DND-41 (cell line): ENCODE data around the gene KRTAP3-1.
"Not testable (repeated sequence)": the region's sequence is repeated elsewhere in the genome, so short reads cannot be mapped to it uniquely, and the experiment has no call there.

Experiments
- ATAC-seq: fragments of 200-7000 bp; cut with Tn5 transposase; 3 replicates; pipeline ENCODE4 v1.9.1; 2021; ENCODE audit warnings: low read depth; ENCODE audit not compliant: insufficient read depth
- DNase-seq: peaks from one replicate; pipeline ENCODE4 v3.0.0-alpha.2; 2020
- H2AFZ ChIP-seq: 2 replicates; pipeline ENCODE4 v1.6.0; 2012; ENCODE audit warnings: low read depth, low read length
- H3K27ac ChIP-seq: 2 replicates; pipeline ENCODE4 v1.5.1; 2012; ENCODE audit warnings: low read length, inconsistent platforms
- H3K27me3 ChIP-seq: fragments of 200-600 bp; sonication (generic); 2 replicates; pipeline ENCODE4 v1.6.0; 2012; ENCODE audit warnings: low read length, mild to moderate bottlenecking, inconsistent platforms; ENCODE audit not compliant: insufficient read depth, poor library complexity
- H3K36me3 ChIP-seq: 2 replicates; pipeline ENCODE4 v1.5.1; 2012; ENCODE audit warnings: low read length, inconsistent platforms; ENCODE audit not compliant: insufficient read depth
- H3K4me1 ChIP-seq: 2 replicates; pipeline ENCODE4 v1.5.1; 2012; ENCODE audit warnings: mild to moderate bottlenecking, low read length; ENCODE audit not compliant: insufficient read depth
- H3K4me2 ChIP-seq: 2 replicates; pipeline ENCODE4 v1.6.0; 2012; ENCODE audit warnings: mild to moderate bottlenecking, moderate library complexity, low read length, inconsistent platforms; ENCODE audit not compliant: insufficient read depth
- H3K4me3 ChIP-seq, 2 experiments: fragments of 200-600 bp in 1 of 2; shearing (Covaris generic) in 1 of 2; 2 replicates each; pipeline ENCODE4 v1.5.1; 2012 to 2016; ENCODE audit warnings: inconsistent platforms in 2 of 2, low read length in 2 of 2, mild to moderate bottlenecking in 2 of 2, low read depth in 1 of 2, moderate library complexity in 1 of 2
- H3K79me2 ChIP-seq: 2 replicates; pipeline ENCODE4 v1.6.0; 2012; ENCODE audit warnings: low read length, inconsistent platforms; ENCODE audit not compliant: insufficient read depth
- H3K9ac ChIP-seq: 2 replicates; pipeline ENCODE4 v1.6.0; 2012; ENCODE audit warnings: low read depth, mild to moderate bottlenecking, inconsistent platforms, low read length, moderate library complexity
- H3K9me3 ChIP-seq: 2 replicates; pipeline ENCODE4 v1.5.1; 2012; ENCODE audit warnings: low read length, moderate library complexity, mild to moderate bottlenecking, inconsistent platforms; ENCODE audit not compliant: insufficient read depth, severe bottlenecking
- H4K20me1 ChIP-seq: 2 replicates; pipeline ENCODE4 v1.6.0; 2012; ENCODE audit warnings: low read length; ENCODE audit not compliant: insufficient read depth
- EZH2 ChIP-seq: IDR thresholded peaks from 3 replicates; pipeline ENCODE4 v1.6.1; 2012; ENCODE audit warnings: borderline replicate concordance, low read depth, mild to moderate bottlenecking, moderate library complexity, low read length, inconsistent platforms; ENCODE audit not compliant: severe bottlenecking
- TF ChIP-seq, protein P1 (sequence below): IDR thresholded peaks from 2 replicates; pipeline ENCODE4 v1.5.1; 2012; ENCODE audit warnings: borderline replicate concordance, low read length, moderate library complexity, mild to moderate bottlenecking; ENCODE audit not compliant: poor library complexity, severe bottlenecking; ENCODE audit errors: extremely low read depth

KRTAP3-1 gene

GRCh38 chr17:41042953-41043352 is 34.0 kb upstream of the KRTAP3-1 start:
- H3K36me3 ChIP-seq = no peaks in the 10 kb centered on the region
- H2AFZ ChIP-seq = no peak overlapping the region
- no peak overlapping the region for H3K27ac ChIP-seq
- no peak overlapping the region for H3K9ac ChIP-seq
- H3K4me1 ChIP-seq = no peaks in the 10 kb centered on the region
- H3K9me3 ChIP-seq = peaks cover 2% of the 10 kb centered on the region
- H3K79me2 ChIP-seq = no peaks in the 10 kb centered on the region
- TF ChIP-seq, protein P1, sequence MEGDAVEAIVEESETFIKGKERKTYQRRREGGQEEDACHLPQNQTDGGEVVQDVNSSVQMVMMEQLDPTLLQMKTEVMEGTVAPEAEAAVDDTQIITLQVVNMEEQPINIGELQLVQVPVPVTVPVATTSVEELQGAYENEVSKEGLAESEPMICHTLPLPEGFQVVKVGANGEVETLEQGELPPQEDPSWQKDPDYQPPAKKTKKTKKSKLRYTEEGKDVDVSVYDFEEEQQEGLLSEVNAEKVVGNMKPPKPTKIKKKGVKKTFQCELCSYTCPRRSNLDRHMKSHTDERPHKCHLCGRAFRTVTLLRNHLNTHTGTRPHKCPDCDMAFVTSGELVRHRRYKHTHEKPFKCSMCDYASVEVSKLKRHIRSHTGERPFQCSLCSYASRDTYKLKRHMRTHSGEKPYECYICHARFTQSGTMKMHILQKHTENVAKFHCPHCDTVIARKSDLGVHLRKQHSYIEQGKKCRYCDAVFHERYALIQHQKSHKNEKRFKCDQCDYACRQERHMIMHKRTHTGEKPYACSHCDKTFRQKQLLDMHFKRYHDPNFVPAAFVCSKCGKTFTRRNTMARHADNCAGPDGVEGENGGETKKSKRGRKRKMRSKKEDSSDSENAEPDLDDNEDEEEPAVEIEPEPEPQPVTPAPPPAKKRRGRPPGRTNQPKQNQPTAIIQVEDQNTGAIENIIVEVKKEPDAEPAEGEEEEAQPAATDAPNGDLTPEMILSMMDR = no peak
- no peak for TF ChIP-seq EZH2
- no peaks in the 10 kb centered on the region for H4K20me1 ChIP-seq
- no peak for ATAC-seq
- no peak overlapping the region for H3K4me2 ChIP-seq
- H3K4me3 ChIP-seq = no peak overlapping the region
- DNase-seq = no peak
- H3K27me3 ChIP-seq = peaks cover 6% of the 10 kb centered on the region

DNA sequence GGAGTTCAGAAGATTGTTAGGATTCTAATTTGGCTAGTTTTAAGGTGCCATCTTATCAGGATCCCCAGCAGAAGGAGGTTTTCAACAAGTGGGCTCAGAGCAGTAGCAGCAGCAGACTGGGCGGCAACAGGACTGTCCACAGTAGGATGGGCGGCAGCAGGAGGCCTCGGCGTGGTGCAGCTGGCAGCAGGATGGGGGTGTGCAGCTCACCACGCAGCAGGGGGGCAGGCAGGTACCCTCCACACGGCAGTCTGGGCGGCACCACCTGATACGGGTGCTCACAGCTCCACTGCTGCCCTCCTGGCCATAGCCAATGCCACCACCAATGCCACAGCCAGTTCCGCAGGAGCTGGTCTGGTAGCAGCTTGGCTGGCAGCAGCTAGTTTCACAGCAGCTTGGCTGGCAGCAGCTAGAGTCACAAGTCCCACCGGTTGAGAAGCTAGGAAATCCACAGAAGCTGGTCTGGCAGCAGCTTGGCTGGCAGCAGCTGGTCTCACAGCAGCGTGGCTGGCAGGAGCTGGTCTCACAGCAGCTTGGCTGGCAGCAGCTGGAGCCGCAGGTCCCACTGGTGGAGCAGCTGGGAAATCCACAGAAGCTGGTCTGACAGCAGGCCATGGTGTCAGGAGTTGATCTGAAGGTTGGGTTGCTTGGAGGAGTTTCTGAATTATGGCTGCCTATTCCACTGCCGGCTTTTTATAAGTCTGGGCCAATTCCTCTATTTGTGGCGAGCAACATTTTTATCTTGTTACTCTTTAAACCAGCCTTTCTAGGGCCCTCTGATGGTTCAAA is 32.0 kb upstream of the KRTAP3-1 start, which contains the start of gene KRTAP1-1:
TSS of gene KRTAP1-1 (minus strand) at position 668 of the 789 bp plus-strand sequence. CDS start at position 615, 53 bp downstream.
- not testable (repeated sequence) for H3K27ac ChIP-seq, H3K36me3 ChIP-seq, H4K20me1 ChIP-seq, H3K79me2 ChIP-seq, DNase-seq, ATAC-seq, H2AFZ ChIP-seq, H3K27me3 ChIP-seq, H3K4me1 ChIP-seq, H3K9me3 ChIP-seq, H3K4me3 ChIP-seq, H3K4me2 ChIP-seq, H3K9ac ChIP-seq

DNA sequence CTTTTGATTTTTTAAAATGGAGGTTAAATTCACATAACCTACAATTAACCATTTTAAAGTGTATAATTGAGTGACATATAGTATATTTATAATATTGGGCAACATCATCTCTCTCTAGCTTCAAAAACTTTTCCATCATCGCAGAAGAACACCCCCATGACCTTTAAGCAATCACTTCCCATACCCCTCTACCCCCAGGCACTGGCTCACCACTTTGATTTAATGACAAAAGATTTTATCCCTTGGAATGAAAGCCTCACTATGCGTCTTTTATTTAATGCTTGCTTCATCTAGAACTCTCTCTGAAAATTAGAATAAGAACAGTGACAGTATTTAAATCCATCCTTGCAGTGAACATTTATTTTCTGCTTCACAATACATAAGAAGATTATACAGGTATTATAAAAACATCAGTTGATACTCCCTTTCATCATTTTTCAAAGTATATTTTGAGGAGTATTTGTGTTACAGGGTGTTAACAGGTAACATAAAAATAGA is 29.0 kb upstream of the KRTAP3-1 start:
- Histone ChIP-seq H3K9ac (no peak overlapping the region), H3K36me3 (no peaks in the 10 kb centered on the region), H3K4me1 (no peaks in the 10 kb centered on the region), H3K9me3 (peaks cover 2% of the 10 kb centered on the region), H3K27ac (no peak overlapping the region), H3K4me3 (no peak overlapping the region), H3K4me2 (no peak overlapping the region), H3K79me2 (no peaks in the 10 kb centered on the region), H2AFZ (no peak overlapping the region), H4K20me1 (no peaks in the 10 kb centered on the region), H3K27me3 (peaks cover 9% of the 10 kb centered on the region)
- ATAC-seq (no peak), DNase-seq (no peak)
- TF ChIP-seq, protein P1 = no peak
- no peak for TF ChIP-seq EZH2

DNA sequence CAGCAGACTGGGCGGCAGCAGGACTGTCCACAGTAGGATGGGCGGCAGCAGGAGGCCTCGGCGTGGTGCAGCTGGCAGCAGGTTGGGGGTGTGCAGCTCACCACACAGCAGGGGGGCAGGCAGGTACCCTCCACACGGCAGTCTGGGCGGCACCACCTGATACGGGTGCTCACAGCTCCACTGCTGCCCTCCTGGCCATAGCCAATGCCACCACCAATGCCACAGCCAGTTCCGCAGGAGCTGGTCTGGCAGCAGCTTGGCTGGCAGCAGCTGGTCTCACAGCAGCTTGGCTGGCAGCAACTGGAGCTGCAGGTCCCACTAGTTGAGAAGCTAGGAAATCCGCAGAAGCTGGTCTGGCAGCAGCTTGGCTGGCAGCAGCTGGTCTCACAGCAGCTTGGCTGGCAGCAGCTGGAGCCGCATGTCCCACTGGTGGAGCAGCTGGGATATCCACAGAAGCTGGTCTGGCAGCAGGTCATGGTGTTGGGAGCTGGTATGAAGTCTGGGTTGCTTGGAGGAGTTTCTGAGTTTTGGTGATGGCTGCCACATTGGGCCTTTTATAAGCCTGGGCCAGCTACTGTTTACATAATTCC is 25.5 kb upstream of the KRTAP3-1 start, which contains the start of gene KRTAP1-3:
TSS of gene KRTAP1-3 (minus strand) at position 529 of the 590 bp plus-strand sequence. CDS start at position 476, 53 bp downstream.
- H4K20me1 ChIP-seq, H3K36me3 ChIP-seq, DNase-seq, H3K9me3 ChIP-seq, H2AFZ ChIP-seq, H3K79me2 ChIP-seq, H3K27ac ChIP-seq, H3K4me2 ChIP-seq, H3K4me3 ChIP-seq, H3K27me3 ChIP-seq, ATAC-seq, H3K4me1 ChIP-seq, H3K9ac ChIP-seq: not testable (repeated sequence)
